SJCRH30 (cell line): ENCODE data around the gene VCY. TPM values are rescaled to one million over a fixed set of nuclear protein-coding genes. Genes with fewer than 3 reads are reported as not detected.
"Not testable (repeated sequence)": the region's sequence is repeated elsewhere in the genome, so short reads cannot be mapped to it uniquely, and the experiment has no call there.

Source experiments
- DNase-seq, 2 experiments: peaks; one replicate each; pipeline ENCODE4 v3.0.0-alpha.2; 2015 to 2020
- H3K27ac ChIP-seq: fragments of 250-450 bp; sonication (Bioruptor Pico); 2 replicates; pipeline ENCODE4 v1.5.1; 2020; ENCODE audit warnings: mild to moderate bottlenecking, moderate library complexity
- H3K27me3 ChIP-seq: fragments of 250-450 bp; sonication (Bioruptor Pico); 2 replicates; pipeline ENCODE4 v1.5.1; 2020; ENCODE audit warnings: mild to moderate bottlenecking, moderate library complexity
- H3K36me3 ChIP-seq: fragments of 250-450 bp; sonication (Bioruptor Pico); 2 replicates; pipeline ENCODE4 v1.5.1; 2020; ENCODE audit warnings: mild to moderate bottlenecking, moderate library complexity
- H3K4me1 ChIP-seq: fragments of 250-450 bp; sonication (Bioruptor Pico); 2 replicates; pipeline ENCODE4 v1.5.1; 2020; ENCODE audit warnings: mild to moderate bottlenecking, moderate library complexity
- H3K4me3 ChIP-seq: fragments of 250-450 bp; sonication (Bioruptor Pico); 2 replicates; pipeline ENCODE4 v1.5.1; 2020; ENCODE audit warnings: mild to moderate bottlenecking, moderate library complexity
- H3K9me3 ChIP-seq: fragments of 250-450 bp; sonication (Bioruptor Pico); replicated peaks from 2 replicates; pipeline ENCODE4 v1.5.1; 2020; ENCODE audit warnings: mild to moderate bottlenecking, moderate library complexity
- total RNA-seq: library from RNA; depleted of rRNA; stranded (reverse); fragments of >200 nt; shearing (Covaris generic); gene quantifications from 2 replicates; pipeline ENCODE4 v1.2.3, GENCODE V29; 2014; rRNA removed

The VCY gene
- total RNA-seq = not detected in 2 replicates

DNA sequence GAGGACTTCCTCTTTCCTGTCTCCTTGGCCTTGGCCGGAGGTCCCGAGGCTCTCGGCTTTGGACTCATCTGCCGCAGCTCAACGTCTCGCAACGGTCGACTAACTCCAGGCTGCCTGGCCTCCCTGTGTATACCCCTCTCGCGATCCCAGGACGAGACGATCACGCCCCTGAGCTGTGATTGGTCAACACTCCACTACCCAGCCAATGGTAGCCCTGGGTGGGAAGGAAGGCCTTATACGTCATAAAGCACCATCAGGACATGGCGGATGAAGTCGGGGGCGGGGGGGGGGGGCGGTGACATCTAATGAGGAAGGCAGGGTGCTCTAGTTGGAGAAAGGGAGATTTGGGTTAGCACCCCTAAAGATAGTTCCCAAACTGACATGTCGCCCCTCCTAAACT lies at the start of gene VCY:
Gene VCY (minus strand): TSS at position 101 of the 400 bp plus-strand sequence. CDS start 33 bp downstream, at position 68.
- not testable (repeated sequence) for H3K4me1 ChIP-seq, H3K27ac ChIP-seq, H3K9me3 ChIP-seq

DNA sequence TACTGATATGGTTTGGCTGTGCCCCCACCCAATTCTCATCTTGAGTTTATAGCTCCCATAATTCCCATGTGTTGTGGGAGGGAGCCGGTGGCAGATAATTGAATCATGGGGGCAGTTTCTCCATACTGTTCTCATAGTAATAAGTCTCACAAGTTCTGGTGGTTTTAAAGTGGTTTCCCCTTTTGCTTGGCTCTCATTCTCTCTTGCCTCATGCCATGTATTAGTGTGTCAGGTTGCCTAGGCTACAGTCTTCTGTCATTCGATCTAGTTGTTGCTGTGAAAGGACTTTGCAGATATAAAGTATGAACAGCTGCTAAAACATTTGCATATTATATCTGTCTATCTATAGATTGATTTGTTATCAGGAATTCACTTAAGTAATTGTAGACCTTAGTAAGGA lies 44.1 kb upstream of the VCY start:
- not testable (repeated sequence) for H3K27ac ChIP-seq, H3K4me3 ChIP-seq, H3K36me3 ChIP-seq, H3K27me3 ChIP-seq, H3K4me1 ChIP-seq, DNase-seq, H3K9me3 ChIP-seq

More for the DNA sequence above, at the start of gene VCY:
- not testable (repeated sequence) for H3K36me3 ChIP-seq, DNase-seq, H3K4me3 ChIP-seq, H3K27me3 ChIP-seq

DNA sequence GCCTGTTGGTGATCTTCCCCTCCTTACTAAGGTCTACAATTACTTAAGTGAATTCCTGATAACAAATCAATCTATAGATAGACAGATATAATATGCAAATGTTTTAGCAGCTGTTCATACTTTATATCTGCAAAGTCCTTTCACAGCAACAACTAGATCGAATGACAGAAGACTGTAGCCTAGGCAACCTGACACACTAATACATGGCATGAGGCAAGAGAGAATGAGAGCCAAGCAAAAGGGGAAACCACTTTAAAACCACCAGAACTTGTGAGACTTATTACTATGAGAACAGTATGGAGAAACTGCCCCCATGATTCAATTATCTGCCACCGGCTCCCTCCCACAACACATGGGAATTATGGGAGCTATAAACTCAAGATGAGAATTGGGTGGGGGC lies 25.6 kb upstream of the VCY start:
- not testable (repeated sequence) for H3K36me3 ChIP-seq, H3K9me3 ChIP-seq, DNase-seq, H3K27ac ChIP-seq, H3K4me3 ChIP-seq, H3K4me1 ChIP-seq, H3K27me3 ChIP-seq

DNA sequence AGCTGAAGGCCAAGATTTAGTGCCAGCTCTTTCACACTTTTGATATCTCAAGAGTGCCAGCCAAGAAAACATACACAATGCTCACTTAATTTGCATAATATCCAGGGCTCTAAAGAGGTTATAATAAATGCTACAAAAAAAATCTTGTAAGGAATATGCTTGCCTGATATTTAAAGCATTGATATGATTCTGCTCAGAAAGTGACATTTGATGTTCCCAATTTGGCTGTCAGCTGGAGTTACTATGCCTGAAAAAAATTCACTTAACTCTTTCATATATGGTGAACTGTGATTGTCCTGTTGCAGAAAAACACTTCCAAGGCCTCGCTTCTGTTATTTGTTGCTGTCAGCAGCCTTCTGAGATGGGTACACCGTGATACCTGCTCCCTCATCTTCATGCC lies 43.9 kb downstream of the VCY start:
- not testable (repeated sequence) for H3K9me3 ChIP-seq, DNase-seq, H3K27ac ChIP-seq, H3K27me3 ChIP-seq, H3K4me1 ChIP-seq, H3K4me3 ChIP-seq, H3K36me3 ChIP-seq

Other genes with a start within 250 kb of the VCY start
- gene VCY1B, start 69.8 kb upstream of the VCY start, total RNA-seq = not detected in 2 replicates